CMK (cell line): ENCODE measurements around the gene BORCS5.
"Not testable (repeated sequence)": the region's sequence is repeated elsewhere in the genome, so short reads cannot be mapped to it uniquely, and the experiment has no call there.

Experiments
- DNase-seq: peaks from one replicate; pipeline ENCODE4 v3.0.0-alpha.2; 2010; ENCODE audit warnings: low read depth

Gene BORCS5

DNA sequence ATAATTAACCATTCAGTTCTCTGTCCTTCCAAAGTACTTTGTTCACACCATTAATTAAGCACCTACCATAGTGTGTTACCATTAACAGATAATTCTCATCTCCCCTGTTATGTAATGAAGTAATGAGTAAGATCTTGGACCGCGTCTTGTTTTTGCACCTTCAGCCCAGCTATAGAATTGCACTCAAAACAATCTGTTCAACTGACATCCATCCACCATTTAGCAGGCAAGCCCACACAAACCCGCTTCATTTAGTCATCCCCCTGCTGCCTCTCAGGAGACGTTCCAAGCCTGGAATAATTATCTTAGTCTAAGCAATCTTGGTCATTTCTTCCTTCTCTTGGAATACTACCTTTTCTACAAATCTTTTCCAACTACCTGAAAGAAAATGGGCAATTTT lies 131.4 kb downstream of the BORCS5 start:
- no peak for DNase-seq

DNA sequence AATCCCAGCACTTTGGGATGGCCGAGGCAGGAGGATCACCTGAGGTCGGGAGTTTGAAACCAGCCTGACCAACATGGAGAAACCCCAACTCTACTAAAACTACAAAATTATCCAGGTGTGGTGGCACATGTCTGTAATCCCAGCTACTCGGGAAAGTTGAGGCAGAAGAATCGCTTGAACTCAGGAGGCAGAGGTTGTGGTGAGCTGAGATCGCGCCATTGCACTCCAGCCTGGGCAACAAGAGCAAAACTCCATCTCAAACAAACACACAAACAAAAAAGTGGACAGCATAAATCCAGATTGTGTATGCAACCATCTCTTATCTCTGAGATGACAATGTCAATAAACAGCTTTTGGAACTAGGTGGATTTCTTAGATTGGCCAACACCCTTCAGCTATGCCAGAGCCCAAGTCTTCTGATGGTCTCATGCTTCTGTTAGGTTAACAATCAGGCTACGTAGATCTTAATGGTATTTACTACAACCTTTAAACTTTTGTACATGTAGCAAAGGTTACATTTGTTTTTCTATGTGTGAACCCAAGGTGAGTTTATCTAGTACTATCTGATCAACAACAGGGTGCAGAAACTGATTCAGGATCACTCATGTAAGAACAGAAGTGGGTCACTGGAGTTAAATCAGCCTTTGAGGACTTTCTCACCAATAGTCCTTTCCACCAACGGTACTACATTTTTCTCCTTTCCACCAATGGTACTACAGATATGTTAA lies 132.1 kb downstream of the BORCS5 start:
- no peak for DNase-seq

DNA sequence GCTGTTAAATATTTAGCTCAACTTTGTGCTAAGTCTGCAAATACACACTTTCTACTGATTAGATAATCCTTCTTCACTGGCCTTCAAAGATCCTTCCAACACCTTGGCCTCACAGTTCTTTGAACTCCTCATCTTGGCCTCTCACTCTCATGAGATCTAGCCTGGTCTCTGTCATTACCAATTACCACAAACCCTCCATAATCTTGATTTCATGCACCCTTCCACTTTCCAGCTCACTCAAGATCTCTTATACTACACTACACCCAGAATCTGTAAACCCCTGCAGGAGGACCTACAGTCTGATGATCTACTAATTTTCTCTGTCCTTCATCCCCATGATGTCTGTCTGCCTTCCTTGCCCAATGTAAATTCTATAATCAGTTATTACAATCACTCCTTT lies 134.7 kb downstream of the BORCS5 start:
- DNase-seq = no peak

DNA sequence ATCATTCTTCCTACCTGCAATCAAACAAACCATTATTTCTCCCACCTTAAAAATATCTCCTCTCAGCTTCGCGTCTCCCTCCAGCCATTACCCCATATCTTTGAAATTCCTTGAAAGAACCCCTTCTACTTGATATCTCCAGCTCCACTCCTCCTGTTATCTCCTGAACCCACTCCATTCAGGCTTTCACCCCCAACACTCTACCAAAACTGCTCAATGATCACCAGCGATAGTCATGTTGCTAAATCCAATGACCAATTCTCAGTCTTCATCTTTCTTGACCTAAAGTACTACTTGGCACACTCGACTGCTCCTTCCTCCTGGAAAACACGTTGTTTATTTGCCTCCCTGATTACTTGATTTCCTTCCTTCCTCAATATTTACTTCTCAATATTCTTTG lies 135.7 kb downstream of the BORCS5 start:
- no peak for DNase-seq

DNA sequence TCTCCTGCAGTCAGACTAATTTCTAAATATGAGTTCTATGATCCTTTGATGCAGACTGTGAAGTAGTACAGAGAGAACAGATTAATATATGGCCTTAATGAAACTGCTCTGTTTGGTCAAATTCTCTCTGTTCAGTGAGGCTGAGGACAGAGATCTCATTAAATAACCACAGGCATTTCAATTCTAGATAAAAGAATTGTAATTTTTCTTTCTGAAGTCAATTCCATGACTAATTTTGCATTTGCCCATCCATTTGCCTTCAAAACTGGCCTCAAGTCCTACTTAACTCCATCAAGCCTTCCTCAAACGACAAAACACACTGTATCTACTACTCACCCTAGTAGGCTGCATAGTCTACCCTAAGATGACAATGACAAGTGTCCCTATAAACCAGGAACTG lies 138.7 kb downstream of the BORCS5 start:
- no peak for DNase-seq

DNA sequence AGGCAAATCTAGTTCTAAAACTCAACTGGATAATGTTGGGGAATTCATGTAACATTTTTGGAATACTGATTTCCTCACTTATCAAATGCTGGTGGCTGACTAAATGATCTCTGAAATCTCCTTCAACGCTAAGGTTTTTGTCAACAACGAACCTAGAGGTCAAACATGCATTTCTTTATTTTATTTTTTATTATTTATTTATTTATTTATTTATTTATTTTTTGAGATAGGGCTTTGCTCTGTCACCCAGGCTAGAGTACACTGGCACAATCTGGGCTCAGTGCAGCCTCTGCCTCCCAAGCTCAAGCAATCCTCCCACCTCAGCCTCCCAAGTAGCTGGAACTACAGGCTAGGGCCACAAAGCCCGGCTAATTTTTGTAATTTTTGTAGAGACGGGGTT lies 141.3 kb downstream of the BORCS5 start:
- DNase-seq = no peak

DNA sequence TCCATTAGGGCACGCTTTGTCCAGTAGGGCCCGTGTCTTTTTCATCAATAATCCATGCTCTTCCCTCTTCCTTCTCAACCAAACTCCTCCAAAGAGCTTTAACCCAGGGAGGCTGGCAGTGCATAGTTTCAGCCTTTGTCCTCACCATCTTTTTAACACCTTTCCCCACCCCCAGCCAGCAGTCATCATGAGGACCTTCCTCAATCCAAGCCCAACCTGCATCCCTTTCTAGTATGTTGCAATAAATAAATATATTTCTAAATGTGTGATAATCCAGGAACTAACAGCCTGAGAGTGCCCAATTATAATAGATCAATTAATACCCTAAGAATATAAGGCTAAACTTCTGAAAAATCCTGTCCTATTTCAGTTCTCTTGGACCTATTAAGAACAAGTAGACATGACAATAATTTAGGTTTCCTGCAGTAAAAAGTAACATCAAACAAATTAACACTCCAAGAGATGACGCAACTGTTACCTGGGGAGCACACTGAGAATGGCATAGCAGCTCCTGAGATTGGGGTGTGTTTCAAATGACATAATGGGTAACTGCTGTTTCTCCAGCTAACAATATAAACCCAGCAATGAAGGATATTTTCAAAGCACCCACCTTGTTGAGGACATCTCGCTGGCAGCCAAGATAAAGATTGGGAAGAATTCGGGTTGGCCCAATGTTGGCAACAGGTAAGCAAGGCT lies 143.2 kb downstream of the BORCS5 start:
- DNase-seq = no peak

DNA sequence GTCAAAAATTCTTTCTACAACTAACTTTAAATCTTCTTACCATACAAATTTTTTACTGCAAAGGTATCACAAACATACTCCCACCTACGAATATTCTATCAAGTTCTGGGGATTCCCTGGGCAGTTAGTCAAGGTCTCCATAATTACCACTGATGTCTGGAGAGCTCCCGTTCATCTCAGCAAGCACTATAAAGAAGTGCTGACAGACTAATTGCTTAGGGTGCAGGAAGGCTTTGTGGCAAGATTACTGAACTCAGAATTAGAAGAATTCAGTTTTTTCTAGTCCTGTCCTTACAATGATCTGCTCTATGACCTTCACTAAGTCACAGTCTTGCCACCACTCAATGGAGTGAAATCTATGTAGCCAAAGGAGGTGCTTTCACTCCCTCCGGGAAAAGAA lies 144.2 kb downstream of the BORCS5 start:
- no peak for DNase-seq

DNA sequence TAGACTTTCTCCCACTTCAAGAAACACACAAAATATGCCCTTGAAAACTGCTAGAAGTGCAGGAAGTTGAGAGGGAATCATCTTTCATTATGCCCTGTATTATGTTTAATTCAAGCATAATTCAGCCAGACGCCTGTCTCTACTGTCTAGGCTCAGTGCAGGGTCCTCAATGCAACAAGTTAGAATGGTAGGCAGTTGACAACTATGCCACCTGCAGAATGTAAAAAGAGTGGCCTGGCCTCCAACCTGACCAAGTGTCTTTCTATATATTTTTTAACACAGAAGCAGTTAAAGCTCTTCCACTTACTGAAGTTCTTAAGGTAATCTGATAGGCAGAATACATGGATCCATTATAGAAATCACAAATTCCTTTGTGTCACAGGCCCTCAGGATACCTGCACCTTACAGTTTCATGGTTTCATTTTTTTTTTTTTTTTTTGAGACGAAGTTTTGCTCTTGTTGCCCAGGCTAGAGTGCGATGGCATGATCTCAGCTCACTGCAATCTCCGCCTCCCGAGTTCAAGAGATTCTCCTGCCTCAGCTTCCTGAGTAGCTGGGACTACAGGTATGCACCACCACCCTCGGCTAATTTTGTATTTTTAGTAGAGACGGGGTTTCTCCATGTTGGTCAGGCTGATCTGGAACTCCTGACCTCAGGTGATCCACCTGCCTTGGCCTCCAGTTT lies 145.4 kb downstream of the BORCS5 start:
- not testable (repeated sequence) for DNase-seq

DNA sequence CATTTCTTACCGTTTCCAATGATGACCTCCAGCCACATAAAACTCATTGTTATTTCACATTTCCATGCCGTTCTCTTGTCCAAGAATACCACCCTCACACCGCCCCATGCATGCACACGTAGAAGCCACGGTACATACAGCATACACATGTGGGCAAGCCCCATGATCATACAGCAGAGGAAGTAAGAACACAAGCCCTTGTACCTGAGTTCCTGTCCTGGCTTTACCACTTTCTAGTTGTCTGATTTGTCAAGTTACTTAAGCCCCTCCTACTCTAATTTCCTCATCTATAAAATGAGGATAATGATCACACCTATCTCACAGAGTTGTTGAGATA lies 145.9 kb downstream of the BORCS5 start:
- no peak for DNase-seq

DNA sequence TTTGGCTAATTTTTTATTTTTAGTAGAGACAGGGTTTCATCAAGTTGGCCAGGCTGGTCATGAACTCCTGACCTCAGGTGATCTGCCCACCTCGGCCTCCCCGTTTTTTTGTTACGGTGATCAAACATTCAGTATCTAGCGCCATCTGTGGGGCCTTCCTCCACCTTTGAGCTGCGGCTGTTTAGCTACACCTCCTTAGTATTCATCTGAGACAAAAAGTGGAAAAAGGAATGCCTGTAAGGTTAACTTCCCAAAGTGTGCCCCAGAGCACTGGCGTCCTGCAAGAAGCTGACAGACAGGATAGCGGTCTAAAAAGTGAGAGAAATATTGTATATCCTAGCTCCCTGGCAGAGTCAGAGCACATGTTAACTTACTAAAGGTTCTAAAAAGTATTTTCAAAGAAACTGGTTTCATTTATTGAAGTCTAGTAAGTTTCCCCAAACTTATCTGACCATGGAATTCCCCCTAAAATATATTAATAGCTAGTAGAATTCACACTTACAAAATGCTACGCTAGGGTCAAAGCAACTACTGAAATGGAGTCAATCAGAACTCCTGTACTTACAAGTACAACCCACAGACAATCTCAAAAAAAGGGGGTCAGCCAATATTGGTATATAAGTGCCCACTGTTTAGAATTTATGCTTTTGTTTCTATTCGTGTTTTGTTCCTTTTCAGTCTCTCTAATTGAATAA lies 146.7 kb downstream of the BORCS5 start:
- DNase-seq = no peak

DNA sequence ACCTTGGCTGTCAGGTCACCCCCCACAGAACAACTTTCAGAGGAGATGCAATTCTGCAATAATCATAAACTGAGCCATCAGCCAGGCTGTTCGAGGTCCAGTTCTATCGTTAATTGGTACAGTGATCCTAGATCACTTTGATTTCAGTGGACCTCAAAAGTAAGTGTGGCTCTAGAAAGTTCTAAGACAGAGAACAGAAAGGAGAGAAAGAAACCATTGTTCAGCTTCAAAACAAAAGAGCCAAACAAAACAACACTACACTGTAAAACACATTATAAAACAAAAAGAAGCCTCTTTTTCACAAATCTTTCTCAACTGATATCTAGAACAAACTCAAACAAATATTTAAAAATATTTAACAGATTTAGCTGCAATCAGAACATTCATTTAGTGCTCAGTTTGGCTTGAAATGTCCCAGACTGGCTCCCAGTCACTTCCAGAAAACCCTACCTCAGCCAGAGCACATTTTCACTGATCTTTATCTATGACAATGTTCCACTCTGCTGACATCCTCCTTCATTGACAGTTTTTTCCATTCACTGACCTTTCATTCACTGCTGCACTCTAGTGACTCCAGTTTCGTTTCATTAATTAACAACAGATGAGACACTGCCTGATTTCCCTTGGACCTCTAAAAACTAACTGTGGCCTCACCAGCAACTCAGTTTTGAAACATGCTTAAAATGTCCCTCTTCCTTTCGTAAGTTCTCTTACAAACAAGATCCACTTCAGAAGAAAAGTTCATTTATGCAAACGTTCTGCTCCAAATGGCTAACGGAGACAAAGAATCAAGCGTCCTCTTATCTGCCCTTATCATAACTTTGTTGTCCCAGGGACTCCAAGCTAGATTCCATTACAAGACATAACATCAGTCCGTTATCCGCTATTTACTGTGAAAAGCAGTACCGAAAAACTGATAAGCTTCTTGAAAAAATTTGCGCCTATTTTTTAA lies 148.9 kb downstream of the BORCS5 start:
- DNase-seq = no peak

DNA sequence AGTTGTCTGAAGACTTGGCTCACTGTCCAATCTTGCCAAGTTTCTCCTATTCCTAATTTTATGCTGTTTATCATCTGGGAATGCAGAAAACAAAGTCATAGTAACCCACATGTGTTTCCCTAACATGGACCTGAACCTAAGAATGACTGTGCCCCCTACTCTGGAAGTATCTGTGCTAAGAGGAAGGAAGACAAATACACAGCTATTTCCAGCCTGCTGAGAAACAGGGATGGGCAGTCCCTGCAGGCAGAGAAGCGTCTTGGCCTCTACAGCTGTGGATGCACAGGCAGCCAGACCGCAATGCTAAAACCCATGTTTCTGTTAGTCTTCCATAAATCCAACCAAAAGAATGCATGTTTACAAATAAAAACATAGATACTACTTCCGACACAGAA lies 149.6 kb downstream of the BORCS5 start:
- no peak for DNase-seq

DNA sequence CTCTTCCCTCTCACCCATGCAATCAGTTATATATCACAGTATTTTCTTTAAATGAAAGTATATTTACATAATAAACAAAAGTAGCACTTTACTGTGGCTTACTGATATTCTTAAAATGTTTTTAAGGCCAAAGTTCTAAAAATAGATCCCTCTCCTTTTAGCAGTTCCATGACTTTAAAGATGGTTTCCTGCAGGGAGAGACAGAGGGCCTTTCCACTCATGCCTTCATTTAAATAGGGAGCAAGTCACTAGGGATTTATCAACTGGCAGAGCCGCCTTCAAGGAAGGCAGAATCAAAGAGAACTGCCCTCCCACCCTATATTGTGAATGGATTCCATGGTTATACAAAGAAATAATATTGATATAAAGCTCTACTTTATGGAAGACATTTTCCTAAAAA lies 150.2 kb downstream of the BORCS5 start:
- DNase-seq = no peak

DNA sequence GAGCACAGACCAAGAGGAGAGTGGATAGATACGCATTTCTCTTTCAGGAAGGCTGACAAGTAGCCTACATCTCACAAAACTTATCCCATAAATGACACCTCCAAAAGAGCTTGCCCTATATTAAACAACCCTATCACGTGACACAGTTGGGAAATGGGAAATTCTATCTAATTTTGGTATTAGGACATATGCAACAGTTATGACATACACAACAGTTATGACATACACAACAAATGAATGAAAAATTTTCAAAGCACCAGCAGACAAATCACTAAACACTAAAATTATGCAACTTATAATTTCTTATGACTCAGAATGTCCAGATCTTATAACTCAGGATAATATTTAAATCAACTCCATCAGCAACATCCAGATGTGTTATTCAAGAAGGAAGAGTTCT lies 151.7 kb downstream of the BORCS5 start:
- no peak for DNase-seq

DNA sequence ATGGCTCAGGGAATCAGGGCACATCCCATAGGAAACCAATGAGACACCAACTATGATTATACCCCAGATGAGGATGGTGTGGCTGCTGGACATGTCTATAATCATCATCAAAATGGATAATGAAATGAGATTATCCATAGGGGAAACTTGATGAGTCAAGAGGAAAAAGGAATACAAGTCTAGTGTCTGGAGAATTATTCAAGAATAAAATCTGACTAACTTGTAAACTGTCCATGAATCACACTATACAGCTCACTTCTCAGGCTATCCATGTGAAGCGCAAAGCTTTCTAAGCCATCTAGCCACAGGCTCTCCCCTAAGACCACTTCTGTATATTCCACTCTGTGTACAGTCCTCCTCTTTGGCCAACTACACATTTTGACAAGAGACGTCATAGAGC lies 153.3 kb downstream of the BORCS5 start:
- DNase-seq = no peak

DNA sequence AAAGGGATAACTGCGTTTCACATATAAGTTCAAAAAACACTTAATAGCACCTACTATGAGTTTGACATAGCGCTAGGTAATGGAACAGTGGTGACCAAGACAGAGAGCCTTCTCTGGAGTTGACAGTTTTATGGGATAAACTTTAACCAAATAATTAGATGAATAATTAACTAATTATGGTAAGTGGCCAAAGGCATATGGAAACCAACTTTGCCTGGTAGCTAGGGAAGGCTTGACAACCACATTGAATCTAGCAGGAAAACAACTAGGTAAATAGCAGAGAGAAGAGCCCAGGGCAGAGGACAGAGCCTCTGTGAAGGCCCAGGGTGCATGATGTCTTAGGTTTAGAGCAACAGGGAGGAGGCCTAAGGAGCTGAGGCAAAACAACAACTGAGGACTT lies 153.7 kb downstream of the BORCS5 start:
- DNase-seq = no peak

DNA sequence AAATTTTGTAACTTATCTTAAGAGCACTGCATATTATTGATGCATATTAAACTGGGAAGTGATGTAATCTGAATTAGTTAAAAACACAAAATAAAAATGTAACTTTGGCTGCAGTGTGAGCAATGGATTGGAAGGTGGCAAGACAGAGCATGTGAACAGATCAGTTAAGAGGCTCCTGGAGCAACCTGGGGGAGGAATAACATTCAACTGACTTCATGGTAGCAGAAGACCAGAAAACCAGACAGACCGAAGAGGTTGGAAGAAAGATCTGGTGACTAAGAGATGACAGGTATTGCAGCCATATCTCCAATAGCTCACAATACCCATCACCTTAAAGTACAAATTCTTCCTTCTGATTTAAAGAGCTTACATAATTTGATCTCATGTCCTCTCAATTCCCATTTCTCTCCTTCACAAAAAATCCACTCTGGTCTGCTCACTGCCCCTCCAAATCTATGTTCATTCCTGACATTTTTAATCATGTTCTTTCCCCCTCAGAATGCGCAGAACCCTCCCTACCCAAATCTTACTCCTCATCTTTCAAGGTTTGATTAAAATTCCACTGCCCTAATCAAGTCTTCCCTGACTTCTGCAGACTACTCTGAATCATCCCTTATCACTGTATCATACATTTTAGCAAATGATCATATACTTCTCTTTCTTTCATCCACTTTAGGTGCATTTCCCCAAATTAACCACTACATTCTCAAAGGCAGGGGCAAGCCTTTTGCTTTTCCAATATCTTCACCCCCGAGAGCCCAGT lies 154.3 kb downstream of the BORCS5 start:
- no peak for DNase-seq

DNA sequence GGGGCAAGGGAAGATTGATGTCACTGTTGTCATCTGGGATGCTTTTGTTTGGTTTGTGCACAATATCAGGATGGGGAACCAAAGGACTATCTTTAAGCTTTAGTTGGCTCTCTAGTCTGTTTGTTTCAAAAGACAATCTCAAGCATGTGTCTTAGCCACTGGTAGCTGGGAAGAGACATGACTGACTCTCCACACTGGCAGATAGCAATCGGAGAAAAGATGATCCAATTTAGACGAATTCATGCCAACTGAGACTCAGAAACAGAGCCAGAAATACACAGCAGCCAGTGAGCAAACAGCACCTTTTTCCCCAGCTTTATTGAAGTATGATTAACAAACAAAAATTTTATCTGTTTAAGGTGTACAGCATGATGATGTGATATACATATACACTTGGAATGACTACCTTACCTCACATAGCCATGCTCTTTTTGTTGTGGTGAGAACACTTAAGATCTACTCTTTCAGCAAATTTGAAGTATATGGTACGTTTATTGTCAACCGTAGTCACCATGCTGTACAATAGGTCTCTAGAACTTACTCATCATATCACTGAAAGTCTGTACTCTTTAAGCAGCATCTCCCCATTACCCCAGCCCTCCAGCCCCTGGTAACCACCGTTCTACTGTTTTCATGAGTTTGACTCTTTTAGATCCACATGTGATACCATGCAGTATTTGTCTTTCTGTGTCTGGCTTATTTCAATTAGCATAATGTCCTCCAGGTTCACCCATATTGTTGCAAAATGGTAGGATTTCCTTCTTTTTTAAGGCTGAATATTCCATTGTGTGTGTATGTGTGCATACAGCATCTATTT lies 155.2 kb downstream of the BORCS5 start:
- DNase-seq = no peak

DNA sequence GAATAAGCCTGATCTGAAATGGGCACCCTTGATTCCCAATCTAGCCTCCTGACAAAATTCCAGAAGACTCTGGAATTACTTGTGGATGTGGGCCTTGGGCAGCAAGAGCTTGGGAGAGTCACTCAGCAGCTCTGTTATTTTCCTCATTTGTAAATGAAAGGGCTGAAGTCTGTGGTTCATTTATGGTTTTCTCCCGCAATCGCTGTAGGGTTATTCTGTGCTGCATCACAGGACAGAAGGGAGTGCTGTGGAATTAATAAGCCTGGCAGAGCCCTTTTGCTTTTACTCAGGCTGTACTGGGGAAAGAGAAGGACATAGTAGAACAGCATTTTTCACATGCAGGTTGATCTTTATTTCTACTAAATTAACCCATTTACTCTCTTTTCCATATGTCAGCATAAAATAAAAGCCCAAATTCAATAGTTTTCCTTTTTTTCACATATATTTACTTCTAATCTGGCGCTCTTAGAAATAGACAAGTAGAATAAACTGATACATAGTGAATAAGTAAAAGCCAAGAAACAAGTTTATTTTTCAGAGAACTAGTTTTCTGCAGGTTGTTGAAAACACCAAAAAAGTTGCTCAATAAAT lies 156.6 kb downstream of the BORCS5 start:
- DNase-seq = no peak
